ENCODE data around the gene NUB1.

The NUB1 gene

DNA sequence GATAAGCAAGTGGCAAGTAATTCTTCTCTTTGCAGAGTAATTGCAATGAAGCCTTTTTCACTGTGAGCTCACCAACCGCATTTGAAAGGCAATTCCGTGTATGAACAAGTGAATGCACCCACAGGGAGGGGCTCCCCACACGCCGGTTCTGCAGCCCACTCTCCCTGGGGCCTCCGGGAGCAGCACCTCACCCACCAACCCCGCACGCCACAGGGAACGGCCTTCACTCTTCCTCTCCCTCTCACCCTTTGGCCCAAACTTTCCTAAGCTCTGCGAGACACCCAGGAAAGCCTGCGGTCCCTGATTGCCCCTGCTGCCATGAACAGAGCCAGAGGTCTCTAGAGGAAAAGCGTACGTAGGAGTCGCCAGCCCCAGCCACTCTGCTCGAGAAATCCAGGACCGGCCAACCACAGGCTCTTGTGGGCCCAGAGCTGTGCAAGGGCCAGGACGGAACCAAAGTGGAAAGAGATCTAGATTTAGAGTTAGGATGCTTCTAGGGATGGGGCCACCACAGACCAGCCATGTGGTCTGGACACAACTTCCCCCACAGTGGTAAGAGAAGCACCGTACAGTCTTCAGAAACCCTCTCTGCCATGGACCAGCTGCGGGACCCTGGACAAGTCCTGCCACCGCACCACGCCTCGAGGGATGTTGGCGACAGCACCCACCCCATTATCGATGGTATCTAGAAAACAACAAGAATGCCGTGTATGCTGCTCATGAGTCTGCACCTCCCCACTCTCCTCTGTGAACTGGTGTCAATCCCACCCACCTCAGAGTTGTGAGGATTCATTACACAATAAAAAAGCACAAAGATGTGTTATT is 64.7 kb downstream of the NUB1 start:
- no peak for DNase-seq (ENCODE audit: low read depth)

- no peak for DNase-seq (ENCODE audit: low read depth)
Measured at GRCh38 chr7:151406886-151407583, 65.4 kb downstream of the NUB1 start.

- no peak for DNase-seq (ENCODE audit: low read depth)
Measured at GRCh38 chr7:151408498-151408838, 66.9 kb downstream of the NUB1 start.

GRCh38 chr7:151408839-151409666 is 67.4 kb downstream of the NUB1 start:
- no peak for DNase-seq (ENCODE audit: low read depth)

- no peak for DNase-seq (ENCODE audit: low read depth)
Measured at GRCh38 chr7:151409667-151410404, 68.2 kb downstream of the NUB1 start, which contains the start of gene WDR86. TSS of gene WDR86 (minus strand) at chr7:151410038. CDS start at chr7:151409589, 449 bp downstream.

GRCh38 chr7:151410405-151411390 is 69.1 kb downstream of the NUB1 start:
- no peak for DNase-seq (ENCODE audit: low read depth)

DNA sequence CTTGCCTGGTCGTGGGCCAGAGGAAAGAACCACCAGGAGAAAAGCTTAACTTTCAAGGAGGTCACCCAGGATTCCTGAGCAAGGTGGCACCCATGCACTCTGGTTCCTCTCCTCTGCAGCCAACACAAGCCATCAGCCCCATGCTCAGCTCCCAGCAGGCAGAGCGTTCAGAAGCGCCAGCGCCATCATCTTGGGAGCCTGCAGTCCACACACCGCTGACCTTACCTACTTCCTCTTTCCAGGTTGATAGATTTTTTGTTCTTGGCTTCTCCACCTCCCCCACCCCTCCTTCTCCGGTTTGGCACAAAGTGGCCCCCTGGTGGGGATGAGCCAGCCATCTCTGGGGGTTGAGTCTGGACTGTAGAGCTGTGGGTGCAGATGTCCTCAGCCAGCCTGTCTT is 69.9 kb downstream of the NUB1 start:
- DNase-seq (ENCODE audit: low read depth): no peak

GRCh38 chr7:151412318-151412717 is 70.7 kb downstream of the NUB1 start:
- DNase-seq (ENCODE audit: low read depth): no peak

DNA sequence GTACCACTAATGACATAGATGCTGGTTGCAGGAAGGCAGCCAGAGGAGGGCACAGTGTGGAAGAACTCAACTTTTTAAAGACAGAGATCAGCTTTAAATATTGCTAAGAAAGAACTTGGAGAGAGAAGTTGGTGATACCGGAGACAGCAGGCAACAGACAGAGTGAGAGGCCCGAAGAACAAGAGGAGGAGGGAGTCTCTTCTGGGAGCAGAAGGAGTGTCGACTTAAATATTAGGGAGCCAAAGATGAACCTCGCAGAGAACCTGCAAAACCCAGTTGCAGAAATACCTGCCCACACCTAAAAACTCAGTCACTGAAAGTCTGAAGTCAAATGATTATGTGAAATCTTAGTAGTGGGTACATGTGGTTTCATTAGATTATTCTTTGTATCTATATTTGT is 71.6 kb downstream of the NUB1 start:
- no peak for DNase-seq (ENCODE audit: low read depth)

DNA sequence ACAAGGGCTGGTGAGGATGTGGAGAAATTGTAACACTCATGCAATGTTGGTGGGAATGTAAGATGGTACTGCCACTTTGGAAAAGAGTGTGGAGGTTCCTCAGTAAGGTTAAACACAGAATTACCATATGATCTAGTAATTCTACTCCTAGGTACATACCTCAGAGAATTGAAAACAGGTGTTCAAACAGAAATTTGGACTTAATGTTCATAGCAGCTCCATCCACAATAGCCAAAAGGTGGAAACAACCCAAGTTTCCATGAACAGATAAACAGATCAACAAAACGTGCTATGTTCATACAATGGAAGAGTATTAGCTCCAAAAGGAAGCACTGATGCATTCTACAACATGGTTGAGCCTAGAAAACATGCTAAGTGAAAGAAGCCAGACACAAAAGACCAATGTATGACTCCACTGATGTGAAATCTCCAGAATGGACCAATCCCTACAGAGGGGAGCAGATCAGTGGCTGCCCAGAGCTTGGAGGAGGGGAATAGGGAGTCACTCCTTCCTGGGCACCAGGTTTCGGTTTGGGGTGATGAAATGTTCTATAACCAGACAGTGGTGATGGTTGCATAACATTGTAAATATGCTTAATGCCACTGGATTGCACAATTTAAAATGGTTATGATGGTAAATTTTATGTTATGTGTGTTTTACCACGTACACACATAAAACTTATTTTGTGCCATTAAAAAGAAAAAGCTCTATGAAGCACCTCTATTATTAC is 73.9 kb downstream of the NUB1 start:
- no peak for DNase-seq (ENCODE audit: low read depth)

DNA sequence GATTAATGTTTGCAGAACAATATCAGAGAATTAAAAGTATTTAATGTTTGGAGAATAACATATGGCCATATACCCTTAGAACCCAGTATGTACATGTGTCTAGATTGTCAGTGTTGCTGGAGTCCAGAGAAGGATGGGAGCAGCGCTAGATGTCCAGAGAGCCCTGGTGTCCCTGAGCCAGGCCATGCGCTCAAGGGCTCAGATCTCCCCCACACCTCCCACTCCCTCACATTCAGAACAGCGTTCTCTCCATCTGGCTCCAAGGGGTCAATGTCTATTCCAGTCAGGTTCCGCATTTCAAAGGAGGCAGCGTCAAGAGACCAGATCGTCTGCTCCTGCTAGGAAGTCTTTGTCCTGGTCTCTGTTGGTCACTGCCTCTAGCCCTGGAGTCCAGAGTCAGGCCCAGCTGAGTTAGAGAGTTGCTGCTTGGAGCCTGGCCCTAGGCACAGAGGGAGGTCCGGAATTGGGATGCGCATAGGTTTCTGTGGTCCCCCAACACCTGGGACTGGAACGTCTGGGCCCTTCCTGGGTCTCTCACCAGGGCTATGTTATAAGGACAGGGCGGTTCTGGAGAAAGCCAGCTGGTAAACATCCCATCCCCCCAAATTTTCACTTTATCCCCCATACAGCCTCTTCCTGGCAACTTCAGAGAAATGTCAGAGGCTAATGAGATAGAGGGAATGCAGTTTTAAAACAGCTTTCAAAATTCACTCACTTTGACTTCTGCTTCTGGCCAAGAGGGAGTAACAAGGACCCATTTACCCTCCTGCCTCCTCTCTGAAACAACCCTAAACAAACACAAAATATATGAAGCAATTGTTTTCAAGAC is 74.7 kb downstream of the NUB1 start:
- no peak for DNase-seq (ENCODE audit: low read depth)

DNA sequence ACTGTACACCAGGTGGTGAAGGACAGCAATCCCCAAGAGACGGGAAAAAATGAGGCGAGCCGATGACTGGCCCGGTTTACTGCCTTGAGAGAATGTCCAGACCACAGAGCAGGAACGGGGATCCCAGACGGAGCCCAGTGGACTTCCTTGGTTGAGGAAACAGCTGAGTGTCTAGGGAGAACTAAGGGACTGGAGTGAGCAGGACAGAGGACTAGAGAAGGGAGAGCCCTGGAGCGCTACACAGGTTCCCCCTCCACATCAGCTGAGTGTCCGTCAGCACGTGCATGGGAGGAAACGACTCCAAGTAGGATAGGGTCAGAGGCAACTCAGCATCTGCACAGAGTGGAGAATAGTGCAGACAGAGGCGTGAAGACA is 75.3 kb downstream of the NUB1 start:
- DNase-seq (ENCODE audit: low read depth): no peak

GRCh38 chr7:151420144-151420543 is 78.5 kb downstream of the NUB1 start:
- no peak for DNase-seq (ENCODE audit: low read depth)

DNA sequence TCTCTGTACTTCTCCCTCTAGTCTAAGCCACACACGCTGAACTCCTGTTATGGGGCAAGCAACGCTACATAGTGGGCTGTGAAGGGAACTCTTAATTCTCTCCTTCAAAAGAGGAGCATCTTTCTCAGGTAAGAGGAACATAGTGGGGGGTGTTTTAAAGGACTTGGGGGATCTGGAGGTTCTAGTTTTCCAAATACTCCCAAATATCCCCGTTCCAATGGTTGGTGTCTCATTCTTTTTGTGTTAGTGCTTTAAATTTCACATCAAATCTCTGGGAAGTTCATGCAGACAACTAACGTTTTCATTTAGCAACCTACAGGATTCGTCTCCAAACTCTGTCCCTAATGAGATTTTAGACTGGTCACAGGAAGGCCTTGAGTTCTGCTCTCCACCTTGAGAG is 80.6 kb downstream of the NUB1 start:
- no peak for DNase-seq (ENCODE audit: low read depth)

GRCh38 chr7:151423226-151423625 is 81.6 kb downstream of the NUB1 start:
- no peak for DNase-seq (ENCODE audit: low read depth)

- DNase-seq (ENCODE audit: low read depth): no peak
Measured at GRCh38 chr7:151423936-151424335, 82.3 kb downstream of the NUB1 start.

- no peak for DNase-seq (ENCODE audit: low read depth)
Measured at GRCh38 chr7:151424799-151425198, 83.2 kb downstream of the NUB1 start.

- DNase-seq (ENCODE audit: low read depth): no peak
Measured at GRCh38 chr7:151425670-151426440, 84.2 kb downstream of the NUB1 start.

Data from GM04503 (cell line).